AG09319 (cell line): ENCODE data around the gene PPP2R2D.

Experiments used
- DNase-seq: peaks from one replicate; pipeline ENCODE4 v3.0.0-alpha.2; 2010; ENCODE audit warnings: low read depth; ENCODE audit errors: extremely low read depth
- TF ChIP-seq, protein P1 (sequence below): IDR thresholded peaks from 2 replicates; pipeline ENCODE4 v1.5.1; 2011; ENCODE audit warnings: low read depth, mild to moderate bottlenecking, inconsistent platforms, low read length, moderate library complexity

The PPP2R2D gene

DNA sequence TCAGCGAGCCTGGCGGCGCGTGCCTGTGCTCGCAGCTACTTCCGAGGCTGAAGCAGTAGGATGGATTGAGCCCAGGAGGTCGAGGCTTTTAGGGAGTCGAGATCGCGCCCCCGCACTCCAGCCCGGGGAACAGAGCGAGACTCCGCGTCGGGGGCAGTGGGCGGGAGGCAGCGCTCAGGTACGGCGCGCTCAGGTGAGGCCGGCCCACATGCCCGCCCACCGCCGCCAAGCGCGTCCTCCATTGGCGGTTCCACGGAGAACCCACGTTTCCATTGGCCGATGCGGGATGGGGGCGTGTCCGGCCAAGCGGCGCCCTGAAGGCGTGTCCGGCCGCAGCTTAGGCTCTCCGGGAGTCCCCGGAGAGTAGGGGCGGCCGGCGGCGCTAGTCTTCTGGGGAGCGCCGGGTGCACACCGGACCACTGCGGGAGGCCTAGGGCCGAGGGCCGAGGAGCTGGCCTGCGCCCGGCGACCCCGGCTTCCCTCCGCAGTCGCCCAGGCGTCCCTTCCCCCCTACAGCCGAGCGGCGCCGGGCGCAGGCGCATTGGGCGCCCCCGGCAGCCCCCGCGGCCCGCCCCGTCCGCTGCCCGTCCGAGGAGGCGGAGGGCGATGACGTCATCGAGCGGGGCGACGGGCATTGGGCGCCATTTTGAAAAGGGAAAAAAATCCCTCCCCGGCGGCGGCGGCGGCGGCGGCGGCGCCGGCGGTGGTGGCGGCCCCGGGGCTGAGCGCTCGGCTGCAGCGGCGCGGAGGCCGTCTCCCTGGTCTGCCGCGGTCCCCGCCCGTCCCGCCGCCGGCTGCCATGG, at the start of gene PPP2R2D:
Gene PPP2R2D (plus strand): TSS at position 659 of the 803 bp plus-strand sequence. CDS start 141 bp downstream, at position 800.
- TF ChIP-seq, protein P1, sequence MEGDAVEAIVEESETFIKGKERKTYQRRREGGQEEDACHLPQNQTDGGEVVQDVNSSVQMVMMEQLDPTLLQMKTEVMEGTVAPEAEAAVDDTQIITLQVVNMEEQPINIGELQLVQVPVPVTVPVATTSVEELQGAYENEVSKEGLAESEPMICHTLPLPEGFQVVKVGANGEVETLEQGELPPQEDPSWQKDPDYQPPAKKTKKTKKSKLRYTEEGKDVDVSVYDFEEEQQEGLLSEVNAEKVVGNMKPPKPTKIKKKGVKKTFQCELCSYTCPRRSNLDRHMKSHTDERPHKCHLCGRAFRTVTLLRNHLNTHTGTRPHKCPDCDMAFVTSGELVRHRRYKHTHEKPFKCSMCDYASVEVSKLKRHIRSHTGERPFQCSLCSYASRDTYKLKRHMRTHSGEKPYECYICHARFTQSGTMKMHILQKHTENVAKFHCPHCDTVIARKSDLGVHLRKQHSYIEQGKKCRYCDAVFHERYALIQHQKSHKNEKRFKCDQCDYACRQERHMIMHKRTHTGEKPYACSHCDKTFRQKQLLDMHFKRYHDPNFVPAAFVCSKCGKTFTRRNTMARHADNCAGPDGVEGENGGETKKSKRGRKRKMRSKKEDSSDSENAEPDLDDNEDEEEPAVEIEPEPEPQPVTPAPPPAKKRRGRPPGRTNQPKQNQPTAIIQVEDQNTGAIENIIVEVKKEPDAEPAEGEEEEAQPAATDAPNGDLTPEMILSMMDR, result no peak
- peak; percentile 60 for DNase-seq

DNA sequence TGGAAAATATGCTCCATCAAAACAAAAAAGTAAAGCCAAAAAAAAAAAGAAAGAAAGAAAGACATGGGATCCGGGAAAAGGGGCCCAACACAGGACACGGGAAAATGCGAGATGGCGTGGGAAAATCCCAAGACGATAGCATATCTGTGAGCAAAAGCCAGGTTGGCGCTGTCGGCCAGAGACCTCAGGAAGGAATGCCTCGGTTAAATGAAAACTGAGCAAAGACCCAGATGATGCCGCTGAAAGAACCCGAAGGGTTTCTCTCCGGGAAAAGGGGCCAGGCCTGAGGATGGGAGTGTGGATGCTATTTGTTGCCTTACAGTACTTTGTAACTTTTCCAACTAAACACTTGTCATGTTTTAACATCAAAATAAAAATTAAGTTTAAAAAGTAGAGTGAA, 49.5 kb upstream of the PPP2R2D start:
- TF ChIP-seq, protein P1, result no peak
- DNase-seq, result no peak

DNA sequence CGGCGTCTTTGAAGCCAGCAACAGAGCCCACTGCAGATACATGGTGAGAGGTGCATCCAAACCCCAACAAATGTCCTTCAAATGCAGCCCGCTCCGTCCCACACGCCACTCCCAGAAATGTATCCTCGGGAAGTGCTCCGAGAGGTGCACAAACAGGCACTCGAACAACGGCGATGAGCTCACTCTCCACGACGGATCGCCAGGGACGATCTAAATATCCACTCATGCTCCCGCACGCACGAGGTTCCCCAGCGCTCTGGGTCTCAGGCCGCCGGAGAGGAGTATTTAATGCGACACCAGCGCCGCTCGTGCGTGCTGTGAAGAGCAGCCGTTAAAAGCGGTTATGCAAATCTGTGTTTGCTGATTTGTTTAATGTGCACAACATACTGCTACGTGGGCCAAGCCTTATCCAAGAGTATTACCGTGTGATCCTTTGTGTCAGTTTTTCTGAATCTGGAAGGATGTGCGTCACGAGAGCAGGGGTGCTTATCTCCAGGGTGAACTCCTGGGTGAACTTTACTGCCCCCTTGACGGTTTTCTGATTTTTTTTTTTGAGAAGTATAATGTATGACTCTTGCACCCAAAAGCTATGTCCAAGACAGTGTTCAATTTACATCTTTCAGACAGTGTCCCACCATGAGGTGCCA, 48.5 kb upstream of the PPP2R2D start:
- no peak for DNase-seq
- TF ChIP-seq, protein P1, result no peak

DNA sequence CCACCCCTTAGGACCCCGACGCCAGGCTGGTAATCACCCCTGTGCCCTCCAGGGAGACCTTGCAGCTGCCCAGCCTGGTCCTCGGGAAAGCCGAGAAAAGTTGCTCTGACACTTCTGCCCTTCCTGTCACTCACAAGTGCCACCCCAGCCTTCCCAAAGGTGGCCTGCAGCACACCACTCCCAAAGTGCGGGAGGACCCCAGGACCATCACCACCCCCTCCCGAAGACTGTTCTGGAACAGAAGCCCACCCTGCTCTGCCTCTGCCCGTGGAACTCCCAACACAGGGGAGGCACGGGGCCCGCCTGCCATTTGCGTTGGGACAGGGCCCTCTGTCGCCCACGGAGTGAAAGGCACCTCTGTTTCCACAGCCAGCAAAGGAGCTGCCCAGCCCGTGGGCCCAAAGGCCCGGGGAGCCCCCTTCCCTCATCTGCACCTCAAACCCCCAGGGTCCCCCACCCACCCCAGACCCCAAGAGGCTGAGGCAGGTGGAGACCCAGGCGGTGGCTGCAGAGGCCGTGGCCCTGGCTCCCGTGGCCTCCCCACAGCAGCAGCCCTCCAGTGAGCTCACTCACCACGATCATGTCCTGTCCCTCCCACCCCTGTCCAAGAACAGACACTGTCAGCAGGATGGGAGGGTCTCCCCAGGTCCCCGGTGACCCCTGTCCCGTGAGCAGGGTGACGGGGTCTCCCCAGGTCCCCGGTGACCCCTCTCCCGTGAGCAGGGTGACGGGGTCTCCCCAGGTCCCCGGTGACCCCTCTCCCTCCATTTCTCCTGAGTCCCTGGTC, 47.8 kb upstream of the PPP2R2D start:
- DNase-seq, result no peak

DNA sequence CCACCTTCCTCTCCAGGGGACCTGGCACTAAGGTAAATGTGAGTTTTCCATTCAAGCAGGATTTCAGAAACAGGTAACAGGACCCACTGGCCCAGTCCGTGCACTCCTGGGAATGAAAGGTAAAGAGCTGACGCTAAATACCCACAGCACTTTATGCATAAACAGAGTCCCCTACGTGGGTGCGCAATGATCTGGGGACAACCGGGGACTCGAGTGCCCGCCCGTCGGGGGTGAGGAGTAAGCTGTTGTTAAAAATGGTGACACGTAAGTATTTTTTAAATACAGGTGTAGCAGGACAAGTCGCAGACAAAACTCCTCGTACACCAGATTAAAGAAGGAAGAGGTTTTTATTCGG, 47.2 kb upstream of the PPP2R2D start:
- DNase-seq, result no peak
- TF ChIP-seq, protein P1, result no peak

More for the DNA sequence above, 47.8 kb upstream of the PPP2R2D start:
- TF ChIP-seq, protein P1, result no peak

DNA sequence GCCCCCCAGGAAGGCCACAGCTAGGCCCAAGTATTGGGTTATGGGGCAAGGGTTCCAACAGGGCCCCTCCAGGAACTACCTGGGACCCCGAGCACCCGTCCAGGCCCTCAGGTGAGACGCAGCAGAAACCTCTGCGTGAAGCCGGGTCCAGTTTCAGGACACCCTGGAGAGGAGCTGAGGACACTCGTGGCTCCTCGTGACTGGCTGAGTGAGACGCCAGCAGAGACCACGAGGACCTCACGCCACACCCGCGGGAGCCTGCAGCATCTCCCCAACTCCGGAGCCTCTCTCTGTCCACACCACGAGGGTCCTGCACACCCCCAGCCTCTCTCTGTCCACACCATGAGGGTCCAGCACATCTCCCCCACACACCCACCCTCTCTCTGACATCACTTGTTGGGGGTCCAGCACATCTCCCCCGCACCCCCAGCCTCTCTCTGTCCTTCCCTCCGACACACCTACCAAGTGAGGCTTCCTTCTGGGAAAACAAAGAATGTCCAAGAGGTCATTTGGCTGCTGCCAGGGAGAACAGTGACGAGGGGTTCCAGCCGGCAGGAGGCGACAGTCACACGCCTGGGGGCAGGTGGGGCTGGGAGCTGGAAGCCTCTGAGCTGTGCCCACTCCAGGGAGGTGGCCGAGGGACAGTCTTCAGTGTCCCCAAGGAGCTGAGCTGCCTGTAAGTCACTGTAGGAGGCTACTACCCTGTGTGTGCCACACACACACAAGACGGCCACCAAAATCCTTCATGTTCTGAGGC, 46.1 kb upstream of the PPP2R2D start:
- no peak for DNase-seq
- TF ChIP-seq, protein P1, result no peak
